CD1c-positive myeloid dendritic cell (primary cell): ENCODE measurements around the gene HNF4A.
"Not testable (repeated sequence)": the region's sequence is repeated elsewhere in the genome, so short reads cannot be mapped to it uniquely, and the experiment has no call there.

Experiments
- DNase-seq: peaks from one replicate; pipeline ENCODE4 v3.0.0-alpha.2; 2016; ENCODE audit errors: extremely low spot score

The HNF4A gene

GRCh38 chr20:44345147-44345546 is 10.4 kb upstream of the HNF4A start:
- DNase-seq: no peak

GRCh38 chr20:44345941-44346340 is 9.6 kb upstream of the HNF4A start:
- not testable (repeated sequence) for DNase-seq

- DNase-seq: no peak
These were observed 7.3 kb upstream of the HNF4A start for GRCh38 chr20:44348168-44348659.

DNA sequence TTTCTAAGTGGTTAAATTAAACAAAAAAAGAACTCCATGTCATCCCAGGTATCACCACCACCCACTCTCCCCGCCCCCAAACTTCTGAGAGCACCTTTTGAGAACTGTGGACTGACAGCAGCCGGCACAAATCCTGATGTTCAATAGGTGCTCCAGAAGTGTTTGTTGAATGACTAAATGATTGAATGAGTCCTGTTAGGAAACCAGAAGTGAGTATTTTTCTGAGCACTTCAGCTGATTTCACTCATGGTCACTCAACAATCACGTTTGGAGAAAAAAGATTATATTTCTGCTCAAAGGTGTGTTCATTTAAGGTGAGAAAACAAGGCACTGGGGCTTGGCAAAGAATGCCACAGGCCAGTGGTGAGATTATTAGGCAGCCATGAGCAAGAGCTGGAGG is 6.2 kb upstream of the HNF4A start:
- DNase-seq: no peak

DNA sequence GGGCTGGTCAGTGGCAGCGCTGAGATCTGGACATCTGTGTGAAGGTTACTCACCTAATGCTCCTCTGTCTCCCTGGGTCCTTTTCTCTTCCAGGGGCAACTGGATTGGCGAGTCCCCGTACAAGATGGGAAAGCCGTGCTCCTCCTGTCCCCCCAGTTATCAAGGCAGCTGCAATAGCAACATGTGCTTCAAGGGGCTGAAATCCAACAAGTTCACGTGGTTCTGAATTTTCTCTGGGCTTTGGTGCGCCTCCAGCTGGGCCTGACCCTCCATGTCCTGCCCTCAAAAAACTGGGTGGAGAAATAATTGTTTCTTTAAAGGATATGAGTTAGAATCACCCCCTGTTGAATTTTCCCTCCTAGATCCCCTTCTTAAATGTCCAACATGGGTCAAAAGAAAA is 4.9 kb upstream of the HNF4A start:
- DNase-seq: no peak

DNA sequence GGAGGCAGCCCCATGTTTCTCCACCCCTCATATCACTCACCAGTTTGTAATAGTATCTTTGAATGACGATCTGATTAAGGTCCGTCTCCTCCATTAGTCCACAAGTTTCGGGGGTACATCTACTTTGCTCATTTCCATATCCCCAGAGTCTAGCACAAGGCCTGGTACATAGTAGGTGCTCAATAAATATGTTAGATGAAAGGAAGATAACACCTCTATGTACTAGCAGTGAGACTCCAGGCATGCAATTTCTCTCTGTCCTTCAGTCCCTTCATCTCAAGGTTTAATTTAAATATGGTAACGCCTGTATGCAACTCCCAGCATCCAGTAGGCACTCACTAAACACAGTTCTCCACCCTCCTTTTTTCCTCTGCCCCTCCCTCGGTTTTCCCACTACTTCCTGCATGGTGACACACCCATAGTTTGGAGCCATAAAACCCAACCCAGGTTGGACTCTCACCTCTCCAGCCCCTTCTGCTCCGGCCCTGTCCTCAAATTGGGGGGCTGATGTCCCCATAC is 461 bp upstream of the HNF4A start:
- no peak for DNase-seq

GRCh38 chr20:44356353-44356723 is 839 bp downstream of the HNF4A start:
- DNase-seq: no peak

- no peak for DNase-seq
These were observed 1.5 kb downstream of the HNF4A start for GRCh38 chr20:44357020-44357419.

- no peak for DNase-seq
These were observed 2.1 kb downstream of the HNF4A start for GRCh38 chr20:44357555-44358125.

DNA sequence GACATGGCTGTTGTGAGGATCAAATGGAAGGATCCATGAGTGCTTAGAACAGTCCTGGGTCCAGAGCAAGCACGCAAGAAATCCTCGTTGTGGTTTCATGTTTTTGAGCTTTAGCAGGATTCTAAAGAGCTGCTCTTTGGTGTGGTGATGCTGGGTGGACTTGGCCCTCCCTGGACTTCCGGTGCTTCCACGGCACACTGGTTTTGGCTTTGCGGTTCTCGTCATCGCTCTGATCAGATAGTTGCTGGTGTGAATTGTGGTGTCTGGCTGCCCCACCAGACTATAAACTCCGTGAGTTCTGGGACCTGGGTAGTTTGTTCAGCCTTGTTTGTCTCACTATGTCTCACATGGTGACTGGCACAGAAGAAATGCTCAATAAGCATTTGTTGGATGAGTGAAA is 3.3 kb downstream of the HNF4A start:
- DNase-seq: no peak

GRCh38 chr20:44360221-44360620 is 4.7 kb downstream of the HNF4A start:
- DNase-seq: no peak

- no peak for DNase-seq
These were observed 5.5 kb downstream of the HNF4A start for GRCh38 chr20:44361021-44361420.

DNA sequence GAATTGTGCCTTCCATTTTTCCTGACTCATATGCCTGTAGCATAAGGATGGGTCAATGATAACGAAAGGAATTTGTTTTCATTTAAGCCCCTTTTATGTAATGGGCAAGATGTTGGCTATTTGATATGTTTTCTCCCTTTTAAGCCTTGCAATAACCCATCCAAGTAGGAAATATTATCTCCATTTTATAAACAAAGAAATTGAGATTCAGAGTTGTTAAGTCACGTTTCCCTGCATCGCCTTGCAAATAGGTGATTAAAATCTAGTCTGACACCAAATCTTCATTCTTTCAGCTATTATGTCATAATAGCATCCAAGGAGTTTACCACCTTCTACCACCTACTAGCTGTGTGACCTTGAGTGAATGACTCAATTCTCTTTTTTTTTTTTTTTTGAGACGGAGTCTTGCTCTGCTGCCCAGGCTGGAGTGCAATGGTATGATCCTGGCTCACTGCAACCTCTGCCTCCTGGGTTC is 7.0 kb downstream of the HNF4A start:
- DNase-seq: no peak

- DNase-seq: no peak
These were observed 8.6 kb downstream of the HNF4A start for GRCh38 chr20:44364068-44364467.

DNA sequence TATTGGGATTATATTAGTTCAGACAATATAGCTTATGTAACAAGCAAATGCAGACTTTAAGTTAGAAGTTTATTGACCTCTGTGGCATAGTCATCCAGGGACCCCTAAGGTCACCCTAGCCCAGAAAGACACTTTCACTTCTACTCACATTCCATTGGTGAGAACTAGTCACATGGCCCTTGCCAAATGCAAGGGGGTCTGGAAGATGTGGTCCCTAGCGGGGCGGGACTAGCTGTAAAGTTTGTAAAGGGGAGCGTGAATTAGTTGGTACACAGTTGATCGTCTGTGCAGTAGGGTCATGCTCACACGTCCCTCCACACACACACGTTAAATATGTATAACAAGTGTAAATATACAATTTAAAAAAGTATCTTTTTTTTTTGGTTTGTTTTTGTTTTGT is 9.3 kb downstream of the HNF4A start:
- no peak for DNase-seq

GRCh38 chr20:44367746-44368145 is 12.2 kb downstream of the HNF4A start:
- no peak for DNase-seq

- DNase-seq: no peak
These were observed 15.2 kb downstream of the HNF4A start for GRCh38 chr20:44370639-44371218.

- DNase-seq: no peak
These were observed 27.1 kb downstream of the HNF4A start for GRCh38 chr20:44382641-44383040.

DNA sequence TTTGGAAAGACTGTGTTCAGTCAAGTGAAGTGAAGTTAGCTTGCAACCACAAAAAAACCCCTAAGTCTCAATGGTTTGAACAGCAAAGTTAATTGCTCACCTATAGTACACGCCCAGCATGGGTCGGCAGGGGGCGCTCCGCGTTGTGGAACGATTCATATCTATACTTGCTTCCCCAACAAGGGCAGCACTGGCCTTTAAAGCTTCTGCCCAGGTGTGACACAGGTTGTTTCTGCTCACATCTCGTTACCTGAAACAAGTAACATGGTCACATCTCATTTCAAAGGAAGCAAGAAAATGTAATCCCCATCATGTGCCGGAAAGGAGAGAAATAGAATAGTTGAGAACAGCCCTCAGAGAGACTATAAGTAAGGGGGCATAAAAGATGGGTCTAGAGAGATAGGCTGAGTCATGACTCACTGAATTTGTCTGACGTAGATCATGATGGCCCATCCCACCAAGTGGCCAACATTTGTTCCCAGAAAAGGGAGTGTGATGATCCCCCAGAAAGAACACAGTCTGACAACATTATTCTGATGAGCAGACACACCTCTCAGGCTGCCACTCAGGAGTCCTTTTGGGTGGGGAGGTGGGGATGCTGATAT is 29.0 kb downstream of the HNF4A start:
- peak; percentile 80 for DNase-seq

DNA sequence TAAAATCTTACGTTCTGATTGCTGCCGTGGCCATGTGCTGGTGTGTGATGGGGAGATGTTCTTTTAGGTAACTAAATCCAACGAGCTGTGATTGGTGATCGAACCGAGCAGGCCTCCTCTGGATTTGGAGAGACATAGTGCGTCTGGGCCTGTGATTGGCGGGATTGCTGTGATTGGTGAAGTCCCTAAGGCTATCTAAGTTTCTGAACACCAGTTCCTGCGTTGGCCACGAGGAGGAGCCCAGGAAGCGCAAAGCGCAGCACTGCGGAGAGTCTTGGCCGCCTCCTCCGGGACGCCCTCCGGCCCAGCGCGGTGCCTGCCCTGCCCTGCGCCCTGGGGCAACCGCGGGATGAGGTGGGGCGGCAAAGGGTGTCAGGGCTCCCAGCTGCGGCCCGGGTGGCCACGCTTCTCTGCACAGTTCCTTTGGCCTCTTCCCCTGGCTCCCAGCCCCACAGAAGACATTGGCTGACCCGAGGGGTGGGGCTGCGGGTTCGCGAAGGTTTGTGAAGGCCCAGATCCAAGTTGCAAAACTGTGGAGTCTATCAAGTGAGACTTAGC is 33.0 kb downstream of the HNF4A start:
- DNase-seq: peak; percentile 66

- no peak for DNase-seq
These were observed 34.4 kb downstream of the HNF4A start for GRCh38 chr20:44389871-44390270.

GRCh38 chr20:44390280-44390679 is 34.8 kb downstream of the HNF4A start:
- no peak for DNase-seq
